A549 (cell line): ENCODE data around the gene PALM3. TPM values are rescaled to one million over a fixed set of nuclear protein-coding genes. Genes with fewer than 3 reads are reported as not detected.
A peak's percentile ranks its signal among the peaks of the same experiment; 100 is the strongest.

ENCODE experiments used
- ATAC-seq, 2 experiments: fragments of 200-7000 bp in 1 of 2; fragments of >200 bp in 1 of 2; cut with Nextera tagmentation in 1 of 2; cut with Tn5 transposase in 1 of 2; 3 replicates each; pipeline versions ENCODE4 v1.8.0 to v1.9.1; 2018 to 2020; ENCODE audit warnings: mild to moderate bottlenecking in 1 of 2, moderate library complexity in 1 of 2
- CTCF ChIA-PET: fragments of 300-600 bp; sonication (Branson Sonifier 250); formaldehyde crosslinking; extraction: SDS; loops from one replicate; lab custom pipeline; 2021; ENCODE audit warnings: antibody characterized with exemption, inconsistent platforms; lab: Yijun Ruan, JAX
- POLR2A ChIA-PET: fragments of 350-600 bp; formaldehyde crosslinking; extraction: SDS; loops from one replicate; lab custom pipeline; 2021; ENCODE audit warnings: antibody characterized with exemption, inconsistent platforms; lab: Yijun Ruan, JAX
- DNase-seq, 2 experiments: peaks; one replicate each; pipeline versions ENCODE4 v3.0.0 to v3.0.0-alpha.2; 2011 to 2016; ENCODE audit warnings: low read depth in 1 of 2, low spot score in 1 of 2
- FAIRE-seq: peaks from 2 replicates; lab custom pipeline; 2011; peaks lifted over from hg19 to GRCh38; lab: Jason Lieb, UNC
- H3K27ac ChIP-seq, 2 experiments: fragments of >200 bp; sonication (Bioruptor Twin); formaldehyde crosslinking; 3 replicates each; pipeline ENCODE4 v1.5.1; 2016 to 2017
- H3K4me1 ChIP-seq: fragments of >200 bp; sonication (Bioruptor Twin); formaldehyde crosslinking; 3 replicates; pipeline ENCODE4 v1.6.1; 2016
- H3K4me2 ChIP-seq: fragments of >200 bp; sonication (Bioruptor Twin); formaldehyde crosslinking; 3 replicates; pipeline ENCODE4 v1.6.1; 2016
- H3K4me3 ChIP-seq: fragments of >200 bp; sonication (Bioruptor Twin); formaldehyde crosslinking; 3 replicates; pipeline ENCODE4 v1.5.1; 2016
- H3K9me3 ChIP-seq: fragments of >200 bp; sonication (Bioruptor Twin); formaldehyde crosslinking; 3 replicates; pipeline ENCODE4 v1.6.1; 2016
- ATOH8 ChIP-seq: fragments of 250-450 bp; sonication (Bioruptor Pico); IDR thresholded peaks from 2 replicates; pipeline ENCODE4 v1.5.0; 2020; ENCODE audit warnings: low read depth, mild to moderate bottlenecking, moderate library complexity
- BHLHE40 ChIP-seq: IDR thresholded peaks from 2 replicates; pipeline ENCODE4 v1.6.1; 2012; ENCODE audit warnings: low read depth, low read length, inconsistent platforms
- CBX8 ChIP-seq: fragments of 200-600 bp; sonication (generic); IDR thresholded peaks from 2 replicates; pipeline ENCODE4 v1.6.1; 2016
- CEBPB ChIP-seq, 2 experiments: fragments of >200 bp in 1 of 2; sonication (Bioruptor Twin) in 1 of 2; formaldehyde crosslinking in 1 of 2; IDR thresholded peaks; 2 replicates each; pipeline ENCODE4 v1.6.1; 2012 to 2016
- CTCF ChIP-seq: fragments of >200 bp; sonication (Bioruptor Twin); formaldehyde crosslinking; IDR thresholded peaks from 3 replicates; pipeline ENCODE4 v1.5.1; 2016
- FOSB ChIP-seq: fragments of 250-450 bp; sonication (Bioruptor Pico); IDR thresholded peaks from 2 replicates; pipeline ENCODE4 v1.5.0; 2020; ENCODE audit warnings: mild to moderate bottlenecking, moderate library complexity
- FOSL2 ChIP-seq, 2 experiments: fragments of 450-650 bp in 1 of 2; fragments of >200 bp in 1 of 2; sonication (Bioruptor Twin) in 1 of 2; formaldehyde crosslinking; IDR thresholded peaks; 2 replicates each; pipeline versions ENCODE4 v1.5.0 to v1.6.1; 2016 to 2020; ENCODE audit warnings: mild to moderate bottlenecking in 1 of 2, moderate library complexity in 1 of 2
- FOXS1 ChIP-seq: fragments of 250-450 bp; sonication (Bioruptor Pico); IDR thresholded peaks from 2 replicates; pipeline ENCODE4 v1.5.0; 2020; ENCODE audit warnings: mild to moderate bottlenecking, moderate library complexity
- HEYL ChIP-seq: fragments of 250-450 bp; sonication (Bioruptor Pico); IDR thresholded peaks from 2 replicates; pipeline ENCODE4 v1.8.0; 2021; ENCODE audit warnings: mild to moderate bottlenecking, moderate library complexity
- HOXB13 ChIP-seq: fragments of 250-450 bp; sonication (Bioruptor Pico); IDR thresholded peaks from 2 replicates; pipeline ENCODE4 v1.5.0; 2020; ENCODE audit warnings: low read depth, mild to moderate bottlenecking, moderate library complexity
- KDM5A ChIP-seq: fragments of 200-600 bp; sonication (generic); IDR thresholded peaks from 2 replicates; pipeline ENCODE4 v1.6.1; 2016; ENCODE audit warnings: antibody characterized with exemption, mild to moderate bottlenecking
- MYC ChIP-seq: IDR thresholded peaks from 2 replicates; pipeline ENCODE4 v1.6.1; 2012; ENCODE audit warnings: mild to moderate bottlenecking, inconsistent platforms, low read length, improper control_type of control experiment, borderline replicate concordance
- NFE2L2 ChIP-seq: fragments of 150-350 bp; conservative IDR thresholded peaks from 2 replicates; pipeline ENCODE4 v1.6.1; 2014; ENCODE audit warnings: low read length
- NR3C1 ChIP-seq: fragments of >200 bp; sonication (Bioruptor Twin); formaldehyde crosslinking; IDR thresholded peaks from 3 replicates; pipeline ENCODE4 v1.6.1; 2017
- PBX3 ChIP-seq: IDR thresholded peaks from 2 replicates; pipeline ENCODE4 v1.6.1; 2012
- POLR2A ChIP-seq: IDR thresholded peaks from 2 replicates; pipeline ENCODE4 v1.6.1; 2012; ENCODE audit warnings: mild to moderate bottlenecking, low read length
- POLR2AphosphoS2 ChIP-seq: conservative IDR thresholded peaks from 2 replicates; pipeline ENCODE4 v1.6.1; 2012; ENCODE audit warnings: low read length, improper control_type of control experiment, inconsistent platforms
- RARB ChIP-seq: fragments of 250-450 bp; sonication (Bioruptor Pico); IDR thresholded peaks from 2 replicates; pipeline ENCODE4 v1.8.0; 2021; ENCODE audit warnings: mild to moderate bottlenecking, moderate library complexity
- SREBF2 ChIP-seq: fragments of 450-650 bp; IDR thresholded peaks from 2 replicates; pipeline ENCODE4 v1.6.1; 2014; ENCODE audit warnings: mild to moderate bottlenecking, moderate library complexity
- TP53 ChIP-seq: fragments of 250-450 bp; sonication (Bioruptor Pico); IDR thresholded peaks from 2 replicates; pipeline ENCODE4 v1.5.0; 2021; ENCODE audit warnings: mild to moderate bottlenecking, moderate library complexity
- WGBS: methylation state at CpG from one replicate; pipeline ENCODE4 v1.1.6; 2017; ENCODE audit errors: missing lambda C conversion rate; 5-methylcytosine and 5-hydroxymethylcytosine counted together
- polyA plus RNA-seq, 4 experiments: library from polyadenylated mRNA; depleted of rRNA in 3 of 4; stranded (reverse); fragments of >200 nt; fragmentation: RNase III in 1 of 4; extraction: RNeasy Plus Mini Kit Qiagen cat#74134 plus additional on column Dnase treatment in 1 of 4; gene quantifications; 2 replicates in 3 of 4; 3 replicates in 1 of 4; pipeline ENCODE4 v1.2.3, GENCODE V29; 2011 to 2017

PALM3 gene
- polyA plus RNA-seq, 2 of the 4 experiments (the other 2 are of a cell fraction): 0.96 to 12.1 TPM

GRCh38 chr19:14107581-14108461 is 45.9 kb upstream of the PALM3 start:
- peak in 1 of 2 experiments; percentile 61; a peak in 2 of 6 replicates for ATAC-seq
- DNase-seq: peak; percentile 16 to 52
- no peak for FAIRE-seq
- ChIA-PET CTCF (interaction anchor here (1.2 to 1.3 kb wide), 2 partner anchors 12 to 29 kb away, joined by 3 read pairs; partner anchors contain the start of gene ASF1B), POLR2A (no interaction called here)
- WGBS: 75% methylated on average over 12 of the region's 23 CpGs
- Histone ChIP-seq H3K27ac (no peak overlapping the region), H3K9me3 (no peaks in the 10 kb centered on the region), H3K4me3 (no peak overlapping the region), H3K4me1 (peaks cover 6% of the 10 kb centered on the region), H3K4me2 (no peak overlapping the region)
- TF ChIP-seq KDM5A (no peak), TP53 (CRISPR knock-in tag) (no peak), CEBPB (IDR thresholded peaks at IDR 0.05) (no peak), NFE2L2 (no peak), BHLHE40 (no peak)

GRCh38 chr19:14106840-14107239 is 45.0 kb upstream of the PALM3 start:
- DNase-seq (no peak), FAIRE-seq (no peak), ATAC-seq (no peak)
- Histone ChIP-seq H3K27ac (no peak overlapping the region), H3K9me3 (no peaks in the 10 kb centered on the region), H3K4me2 (no peak overlapping the region), H3K4me1 (no peaks in the 10 kb centered on the region), H3K4me3 (no peak overlapping the region)
- WGBS: no CpG with 5 or more reads among the region's 16 CpGs
- POLR2A ChIA-PET: no interaction called here
- CTCF ChIA-PET: interaction anchor here (1.3 kb wide), 1 partner anchor 11 kb away, joined by 3 read pairs; no protein-coding TSS in a partner anchor
- TF ChIP-seq NR3C1 (no peak), POLR2AphosphoS2 (no peak), ATOH8 (CRISPR knock-in tag) (no peak), RARB (CRISPR knock-in tag) (no peak), MYC (no peak), POLR2A (no peak), CBX8 (no peak)

GRCh38 chr19:14105680-14106079 is 43.8 kb upstream of the PALM3 start:
- no peak overlapping the region for H3K4me3 ChIP-seq
- FAIRE-seq: no peak
- H3K27ac ChIP-seq: no peak overlapping the region
- DNase-seq: no peak
- H3K4me2 ChIP-seq: no peak overlapping the region
- CTCF ChIA-PET: interaction anchor here (0.9 to 1.2 kb wide), 2 partner anchors 9 to 31 kb away, joined by 3 to 4 read pairs; partner anchors contain the start of gene ASF1B
- no peak for ATAC-seq
- POLR2A ChIA-PET: no interaction called here
- WGBS: 88% methylated on average over 7 of the region's 8 CpGs
- H3K4me1 ChIP-seq: no peaks in the 10 kb centered on the region
- no peak for TF ChIP-seq FOSL2 (IDR thresholded peaks at IDR 0.05)
- no peak for TF ChIP-seq FOSL2 (CRISPR knock-in tag; IDR thresholded peaks at IDR 0.05)
- no peak for TF ChIP-seq HOXB13 (CRISPR knock-in tag)
- TF ChIP-seq SREBF2: no peak
- no peak for TF ChIP-seq CTCF
- no peak for TF ChIP-seq FOSB (CRISPR knock-in tag)
- no peak for TF ChIP-seq PBX3
- TF ChIP-seq FOXS1: no peak
- no peak for TF ChIP-seq HEYL (CRISPR knock-in tag)
- no peaks in the 10 kb centered on the region for H3K9me3 ChIP-seq
